B cell (primary cell): Measurements from ENCODE around the gene PDE3B.

Experiments
- EZH2 ChIP-seq: IDR thresholded peaks from 2 replicates; pipeline ENCODE4 v1.6.1; 2012; ENCODE audit warnings: borderline replicate concordance, low read depth, mild to moderate bottlenecking, moderate library complexity, low read length; ENCODE audit not compliant: insufficient read depth, poor library complexity, severe bottlenecking
- TF ChIP-seq, protein P1 (sequence below): fragments of 200-600 bp; IDR thresholded peaks from one replicate; pipeline ENCODE4 v1.8.0; 2022; ENCODE audit warnings: antibody characterized with exemption, mild to moderate bottlenecking

DNA sequence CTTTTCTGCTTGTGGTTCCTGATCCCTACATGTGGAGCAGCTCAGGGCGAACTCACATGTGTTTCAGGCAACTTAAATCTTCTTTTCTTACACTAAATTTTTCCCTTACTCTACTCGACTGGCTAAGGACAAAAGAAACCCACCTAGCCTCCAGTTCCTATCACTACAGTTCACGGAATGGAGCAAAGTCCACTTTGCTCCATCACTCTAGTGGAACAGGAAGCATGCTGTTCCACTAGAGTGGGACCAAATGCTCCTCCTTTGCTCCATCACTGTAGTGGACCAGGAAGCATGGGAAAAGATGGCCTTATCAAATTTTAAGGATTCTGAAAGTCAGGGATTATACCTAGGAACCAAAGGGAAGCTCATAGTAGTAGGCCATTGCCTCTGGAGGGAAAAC is 36.1 kb downstream of the PDE3B start:
- TF ChIP-seq, protein P1, sequence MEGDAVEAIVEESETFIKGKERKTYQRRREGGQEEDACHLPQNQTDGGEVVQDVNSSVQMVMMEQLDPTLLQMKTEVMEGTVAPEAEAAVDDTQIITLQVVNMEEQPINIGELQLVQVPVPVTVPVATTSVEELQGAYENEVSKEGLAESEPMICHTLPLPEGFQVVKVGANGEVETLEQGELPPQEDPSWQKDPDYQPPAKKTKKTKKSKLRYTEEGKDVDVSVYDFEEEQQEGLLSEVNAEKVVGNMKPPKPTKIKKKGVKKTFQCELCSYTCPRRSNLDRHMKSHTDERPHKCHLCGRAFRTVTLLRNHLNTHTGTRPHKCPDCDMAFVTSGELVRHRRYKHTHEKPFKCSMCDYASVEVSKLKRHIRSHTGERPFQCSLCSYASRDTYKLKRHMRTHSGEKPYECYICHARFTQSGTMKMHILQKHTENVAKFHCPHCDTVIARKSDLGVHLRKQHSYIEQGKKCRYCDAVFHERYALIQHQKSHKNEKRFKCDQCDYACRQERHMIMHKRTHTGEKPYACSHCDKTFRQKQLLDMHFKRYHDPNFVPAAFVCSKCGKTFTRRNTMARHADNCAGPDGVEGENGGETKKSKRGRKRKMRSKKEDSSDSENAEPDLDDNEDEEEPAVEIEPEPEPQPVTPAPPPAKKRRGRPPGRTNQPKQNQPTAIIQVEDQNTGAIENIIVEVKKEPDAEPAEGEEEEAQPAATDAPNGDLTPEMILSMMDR, result no peak
- no peak for TF ChIP-seq EZH2
